Neuronal stem cell (in vitro differentiated cells): ENCODE measurements around the gene RHOF.

Source experiments
- DNase-seq: peaks from one replicate; pipeline ENCODE4 v3.0.0-alpha.2; 2013; ENCODE audit warnings: low spot score
- H2AFZ ChIP-seq: one replicate; pipeline ENCODE4 v1.6.1; 2013; ENCODE audit warnings: mild to moderate bottlenecking, low read length, inconsistent platforms
- H2AK5ac ChIP-seq: 2 replicates; pipeline ENCODE4 v1.6.1; 2013; ENCODE audit warnings: low read depth, mild to moderate bottlenecking, inconsistent platforms, low read length, moderate library complexity, mixed read lengths
- H2BK120ac ChIP-seq: 2 replicates; pipeline ENCODE4 v1.6.1; 2013; ENCODE audit warnings: low read depth, mild to moderate bottlenecking, inconsistent platforms, low read length, moderate library complexity, mixed read lengths
- H2BK12ac ChIP-seq: one replicate; pipeline ENCODE4 v1.6.1; 2013; ENCODE audit warnings: low read length, inconsistent platforms
- H2BK15ac ChIP-seq: 2 replicates; pipeline ENCODE4 v1.6.1; 2013; ENCODE audit warnings: mild to moderate bottlenecking, low read length, inconsistent platforms, mixed read lengths
- H2BK5ac ChIP-seq: one replicate; pipeline ENCODE4 v1.6.1; 2013; ENCODE audit warnings: inconsistent platforms, mild to moderate bottlenecking, low read length, moderate library complexity
- H3K14ac ChIP-seq: one replicate; pipeline ENCODE4 v1.6.1; 2013; ENCODE audit warnings: low read length, inconsistent platforms
- H3K18ac ChIP-seq: 2 replicates; pipeline ENCODE4 v1.6.1; 2013; ENCODE audit warnings: low read length, inconsistent platforms
- H3K23ac ChIP-seq: 2 replicates; pipeline ENCODE4 v1.6.1; 2013; ENCODE audit warnings: low read depth, mild to moderate bottlenecking, mixed read lengths, low read length, inconsistent platforms; ENCODE audit not compliant: poor library complexity
- H3K27ac ChIP-seq: replicated peaks from 3 replicates; pipeline ENCODE4 v1.5.1; 2013; ENCODE audit warnings: low read length, inconsistent platforms
- H3K27me3 ChIP-seq, 3 experiments: 2 replicates each; pipeline ENCODE4 v1.6.1; 2013; ENCODE audit warnings: low read length in 3 of 3, mild to moderate bottlenecking in 2 of 3, inconsistent platforms in 1 of 3, low read depth in 1 of 3, mixed read lengths in 1 of 3, moderate library complexity in 1 of 3; ENCODE audit not compliant: control insufficient read depth in 3 of 3, insufficient read depth in 3 of 3
- H3K36me3 ChIP-seq, 2 donors: replicated peaks in 1 of 2; 2 replicates each; pipeline ENCODE4 v1.6.1; 2013; ENCODE audit warnings: low read length in 2 of 2; ENCODE audit not compliant: control insufficient read depth in 2 of 2, insufficient read depth in 2 of 2
- H3K4ac ChIP-seq: 2 replicates; pipeline ENCODE4 v1.6.1; 2013; ENCODE audit warnings: inconsistent platforms, mild to moderate bottlenecking, low read length, moderate library complexity
- H3K4me1 ChIP-seq, 2 donors: 1 replicate in 1 of 2; 2 replicates in 1 of 2; pipeline ENCODE4 v1.6.1; 2013; ENCODE audit warnings: low read length in 2 of 2, low read depth in 1 of 2; ENCODE audit not compliant: control insufficient read depth in 2 of 2, insufficient read depth in 1 of 2
- H3K4me2 ChIP-seq: one replicate; pipeline ENCODE4 v1.6.1; 2013; ENCODE audit warnings: mild to moderate bottlenecking, low read length, inconsistent platforms; ENCODE audit not compliant: insufficient read depth, poor library complexity, severe bottlenecking
- H3K4me3 ChIP-seq, 2 donors: 2 replicates each; pipeline ENCODE4 v1.5.1; 2013; ENCODE audit warnings: low read length in 2 of 2, mild to moderate bottlenecking in 2 of 2, inconsistent platforms in 1 of 2, moderate library complexity in 1 of 2
- H3K79me1 ChIP-seq: one replicate; pipeline ENCODE4 v1.6.1; 2013; ENCODE audit warnings: low read depth, mild to moderate bottlenecking, inconsistent platforms, low read length, moderate library complexity
- H3K9ac ChIP-seq: one replicate; pipeline ENCODE4 v1.6.1; 2013; ENCODE audit warnings: mild to moderate bottlenecking, low read depth, low read length, inconsistent platforms; ENCODE audit not compliant: poor library complexity
- H3K9me3 ChIP-seq, 2 donors: replicated peaks in 1 of 2; 2 replicates each; pipeline versions ENCODE3 to v1.6.1; 2013; ENCODE audit warnings: low read length in 2 of 2, mild to moderate bottlenecking in 2 of 2, inconsistent platforms in 1 of 2, low read depth in 1 of 2, mixed read lengths in 1 of 2, moderate library complexity in 1 of 2; ENCODE audit not compliant: control insufficient read depth in 2 of 2, insufficient read depth in 1 of 2
- H4K8ac ChIP-seq: one replicate; pipeline ENCODE4 v1.6.1; 2013; ENCODE audit warnings: low read depth, mild to moderate bottlenecking, inconsistent platforms, low read length, moderate library complexity
- H4K91ac ChIP-seq: one replicate; pipeline ENCODE4 v1.6.1; 2013; ENCODE audit warnings: low read length, low read depth, mild to moderate bottlenecking, inconsistent platforms; ENCODE audit not compliant: poor library complexity
- WGBS, 2 donors: extraction: QIAGEN DNeasy Blood & Tissue Kit; methylation state at CpG; one replicate each; pipeline ENCODE4 v1.1.7; 2013; ENCODE audit warnings: missing lambda C conversion rate in 2 of 2, mixed read lengths in 1 of 2; ENCODE audit not compliant: insufficient read length in 2 of 2, insufficient replicate concordance in 1 of 2; ENCODE audit errors: extremely low coverage in 2 of 2; 5-methylcytosine and 5-hydroxymethylcytosine counted together

The RHOF gene

GRCh38 chr12:121802843-121803698 is 9.6 kb upstream of the RHOF start:
- Histone ChIP-seq H3K14ac (no peak overlapping the region), H2BK120ac (peak overlapping the region; percentile 99), H3K9me3 (no peaks in the 10 kb centered on the region), H3K23ac (peak overlapping the region; percentile 57), H3K36me3 (peaks cover 15 to 41% of the 10 kb centered on the region in 2 donors), H4K8ac (no peak overlapping the region), H3K79me1 (peaks cover 21% of the 10 kb centered on the region), H3K4me1 (peaks cover 20 to 33% of the 10 kb centered on the region in 2 donors), H2BK15ac (no peak overlapping the region), H4K91ac (no peak overlapping the region), H3K4me2 (peak overlapping the region; percentile 98), H2AFZ (peak overlapping the region; percentile 86), H3K27ac (peak overlapping the region; percentile 98), H3K27me3 (no peaks in the 10 kb centered on the region), H3K4ac (peak overlapping the region; percentile 84), H3K18ac (peak overlapping the region; percentile 97), H2AK5ac (peak overlapping the region; percentile 94), H2BK12ac (no peak overlapping the region), H3K9ac (peak overlapping the region; percentile 90), H2BK5ac (peak overlapping the region; percentile 80), H3K4me3 (peak overlapping the region; percentile 56 to 83)
- peak; percentile 89 for DNase-seq
- no CpG with 5 or more reads among the region's 65 CpGs for WGBS, 2 donors

GRCh38 chr12:121802485-121802842 is 9.0 kb upstream of the RHOF start:
- Histone ChIP-seq H3K23ac (no peak overlapping the region), H2BK120ac (no peak overlapping the region), H3K4me1 (peaks cover 26 to 36% of the 10 kb centered on the region in 2 donors), H3K79me1 (peaks cover 21% of the 10 kb centered on the region), H2AFZ (no peak overlapping the region), H4K8ac (no peak overlapping the region), H2BK15ac (no peak overlapping the region), H2BK5ac (no peak overlapping the region), H3K27ac (peak overlapping the region; percentile 98), H3K4me2 (peak overlapping the region; percentile 98), H3K4me3 (peak overlapping the region; percentile 56 to 83), H2BK12ac (no peak overlapping the region), H4K91ac (no peak overlapping the region), H3K9me3 (no peaks in the 10 kb centered on the region), H3K14ac (no peak overlapping the region), H3K27me3 (no peaks in the 10 kb centered on the region), H3K36me3 (peaks cover 12 to 41% of the 10 kb centered on the region in 2 donors), H2AK5ac (no peak overlapping the region), H3K9ac (peak overlapping the region; percentile 64), H3K4ac (no peak overlapping the region), H3K18ac (no peak overlapping the region)
- no CpG with 5 or more reads among the region's 1 CpG for WGBS, 2 donors
- DNase-seq: no peak

GRCh38 chr12:121801595-121802484 is 8.4 kb upstream of the RHOF start:
- Histone ChIP-seq H2BK5ac (peak overlapping the region; percentile 4), H2BK12ac (no peak overlapping the region), H3K18ac (peak overlapping the region; percentile 99), H3K36me3 (peaks cover 11 to 42% of the 10 kb centered on the region in 2 donors), H3K9ac (peak overlapping the region; percentile 66), H3K4ac (no peak overlapping the region), H2AFZ (no peak overlapping the region), H3K4me1 (peaks cover 30 to 38% of the 10 kb centered on the region in 2 donors), H3K79me1 (peaks cover 20% of the 10 kb centered on the region), H4K8ac (no peak overlapping the region), H3K9me3 (no peaks in the 10 kb centered on the region), H3K27ac (peak overlapping the region; percentile 85), H3K4me2 (peak overlapping the region; percentile 72), H3K23ac (no peak overlapping the region), H2BK15ac (no peak overlapping the region), H2AK5ac (no peak overlapping the region), H2BK120ac (no peak overlapping the region), H3K27me3 (no peaks in the 10 kb centered on the region), H4K91ac (no peak overlapping the region), H3K4me3 (peak overlapping the region; percentile 56 to 92), H3K14ac (no peak overlapping the region)
- 100% methylated on average over 1 of the region's 18 CpGs; no CpG with 5 or more reads in 1 of the 2 donors for WGBS, 2 donors
- DNase-seq: no peak
